Measurements from ENCODE around the gene KIAA0319L.

DNA sequence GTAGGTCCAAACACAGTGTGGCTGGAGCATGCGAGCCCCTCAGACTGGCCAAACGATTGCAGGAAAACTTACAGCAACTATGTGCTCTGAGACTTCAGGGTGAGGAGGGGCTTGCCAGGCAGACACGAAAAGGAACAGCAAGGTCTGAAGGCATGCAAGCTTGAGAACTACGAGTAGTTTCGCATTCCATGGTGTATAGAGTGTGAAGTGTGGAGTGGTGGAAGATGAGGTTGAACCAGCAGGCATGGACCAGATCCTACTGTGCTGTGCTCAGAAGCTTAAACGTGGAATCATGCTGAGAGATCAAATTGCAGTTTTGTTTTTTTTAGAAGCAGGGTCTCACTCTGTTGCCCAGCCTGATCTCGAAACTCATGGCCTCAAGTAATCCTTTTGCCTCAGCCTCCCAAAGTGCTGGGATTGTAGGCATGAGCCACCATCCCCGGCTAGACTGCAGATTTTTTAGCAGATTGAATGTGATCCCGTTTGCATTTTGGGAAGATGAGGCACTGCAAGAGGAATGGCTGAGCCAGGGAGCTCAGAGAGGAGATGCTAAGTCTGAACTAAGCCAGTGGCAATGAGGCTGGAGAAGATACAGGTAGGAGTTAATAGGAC, 10.8 kb upstream of the KIAA0319L start:
- TF ChIP-seq, protein P1, sequence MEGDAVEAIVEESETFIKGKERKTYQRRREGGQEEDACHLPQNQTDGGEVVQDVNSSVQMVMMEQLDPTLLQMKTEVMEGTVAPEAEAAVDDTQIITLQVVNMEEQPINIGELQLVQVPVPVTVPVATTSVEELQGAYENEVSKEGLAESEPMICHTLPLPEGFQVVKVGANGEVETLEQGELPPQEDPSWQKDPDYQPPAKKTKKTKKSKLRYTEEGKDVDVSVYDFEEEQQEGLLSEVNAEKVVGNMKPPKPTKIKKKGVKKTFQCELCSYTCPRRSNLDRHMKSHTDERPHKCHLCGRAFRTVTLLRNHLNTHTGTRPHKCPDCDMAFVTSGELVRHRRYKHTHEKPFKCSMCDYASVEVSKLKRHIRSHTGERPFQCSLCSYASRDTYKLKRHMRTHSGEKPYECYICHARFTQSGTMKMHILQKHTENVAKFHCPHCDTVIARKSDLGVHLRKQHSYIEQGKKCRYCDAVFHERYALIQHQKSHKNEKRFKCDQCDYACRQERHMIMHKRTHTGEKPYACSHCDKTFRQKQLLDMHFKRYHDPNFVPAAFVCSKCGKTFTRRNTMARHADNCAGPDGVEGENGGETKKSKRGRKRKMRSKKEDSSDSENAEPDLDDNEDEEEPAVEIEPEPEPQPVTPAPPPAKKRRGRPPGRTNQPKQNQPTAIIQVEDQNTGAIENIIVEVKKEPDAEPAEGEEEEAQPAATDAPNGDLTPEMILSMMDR (IDR thresholded peaks at IDR 0.05), result no peak
- TF ChIP-seq POLR2A (IDR thresholded peaks at IDR 0.05) (no peak), POLR2AphosphoS5 (IDR thresholded peaks at IDR 0.05) (no peak)

Data from prostate gland (tissue), 2 donors.